Gastroesophageal sphincter (tissue), 3 donors: ENCODE measurements around the gene NPSR1.

Experiments
- CTCF ChIP-seq, 4 experiments: fragments of 200-600 bp in 2 of 4; fragments of 450-650 bp in 2 of 4; sonication (generic) in 1 of 4; IDR thresholded peaks; one replicate each; pipeline ENCODE4 v1.5.1; 2017 to 2019; ENCODE audit warnings: antibody characterized with exemption in 4 of 4, mild to moderate bottlenecking in 2 of 4, moderate library complexity in 2 of 4
- POLR2AphosphoS5 ChIP-seq: sonication (generic); formaldehyde crosslinking; IDR thresholded peaks from one replicate; pipeline ENCODE4 v1.6.1; 2017; ENCODE audit warnings: antibody characterized with exemption

- TF ChIP-seq CTCF (IDR thresholded peaks at IDR 0.05): no peak
- TF ChIP-seq POLR2AphosphoS5: no peak
Measured at GRCh38 chr7:34756025-34756437, 98.0 kb downstream of the NPSR1 start.
